WTC11 (cell line): ENCODE data around the gene MAML3. TPM values are rescaled to one million over a fixed set of nuclear protein-coding genes. Genes with fewer than 3 reads are reported as not detected.

Experiments
- ATAC-seq: fragments of 200-7000 bp; cut with Tn5 transposase; 2 replicates; pipeline ENCODE4 v1.10.0; 2021; ENCODE audit warnings: mild to moderate bottlenecking, moderate library complexity
- CTCF ChIA-PET: fragments of 300-600 bp; sonication (Branson Sonifier 250); formaldehyde crosslinking; loops from one replicate; lab custom pipeline; 2021; ENCODE audit warnings: antibody characterized with exemption; lab: Charles Lee
- POLR2A ChIA-PET: fragments of 350-600 bp; sonication (Branson Sonifier 250); formaldehyde crosslinking; loops from one replicate; lab custom pipeline; 2021; ENCODE audit warnings: antibody characterized with exemption; lab: Charles Lee
- DNase-seq: peaks from one replicate; pipeline ENCODE4 v3.0.0; 2021; ENCODE audit warnings: low spot score
- H3K27ac Mint-ChIP-seq: 2 replicates; pipeline ENCODE4 v1.8.0; 2021; ENCODE audit warnings: mixed read lengths
- H3K27me3 Mint-ChIP-seq: 2 replicates; pipeline ENCODE4 v1.8.0; 2021; ENCODE audit warnings: low read depth, mild to moderate bottlenecking, moderate library complexity, mixed read lengths
- H3K36me3 Mint-ChIP-seq: 2 replicates; pipeline ENCODE4 v1.8.0; 2021; ENCODE audit warnings: mixed read lengths
- H3K4me1 Mint-ChIP-seq: 2 replicates; pipeline ENCODE4 v1.8.0; 2022; ENCODE audit warnings: mixed read lengths
- H3K4me3 Mint-ChIP-seq: 2 replicates; pipeline ENCODE4 v1.8.0; 2021; ENCODE audit warnings: mild to moderate bottlenecking, moderate library complexity, mixed read lengths
- H3K9me3 Mint-ChIP-seq: 2 replicates; pipeline ENCODE4 v1.8.0; 2021; ENCODE audit warnings: mixed read lengths
- AR ChIP-seq: fragments of 250-450 bp; sonication (Bioruptor Pico); IDR thresholded peaks from 2 replicates; pipeline ENCODE4 v1.9.0; 2021; ENCODE audit warnings: mild to moderate bottlenecking
- EMX1 ChIP-seq: fragments of 250-450 bp; sonication (Bioruptor Pico); IDR thresholded peaks from 2 replicates; pipeline ENCODE4 v1.8.0; 2021; ENCODE audit warnings: mild to moderate bottlenecking
- FOXJ3 ChIP-seq: sonication (generic); formaldehyde crosslinking; IDR thresholded peaks from 2 replicates; pipeline ENCODE4 v1.9.0; 2021; ENCODE audit warnings: missing genetic modification reagents, mild to moderate bottlenecking, borderline replicate concordance
- IRF1 ChIP-seq: sonication (generic); formaldehyde crosslinking; IDR thresholded peaks from 2 replicates; pipeline ENCODE4 v1.8.0; 2023; ENCODE audit warnings: missing genetic modification reagents
- JAZF1 ChIP-seq: fragments of 250-450 bp; sonication (Bioruptor Pico); IDR thresholded peaks from 2 replicates; pipeline ENCODE4 v1.9.0; 2021; ENCODE audit warnings: moderate library complexity, mild to moderate bottlenecking, inconsistent platforms
- MYBL2 ChIP-seq: sonication (generic); formaldehyde crosslinking; IDR thresholded peaks from 2 replicates; pipeline ENCODE4 v1.8.1; 2023; ENCODE audit warnings: mild to moderate bottlenecking, moderate library complexity, missing genetic modification reagents
- RORB ChIP-seq: fragments of 250-450 bp; sonication (Bioruptor Pico); IDR thresholded peaks from 2 replicates; pipeline ENCODE4 v1.9.0; 2021; ENCODE audit warnings: mild to moderate bottlenecking
- SMAD3 ChIP-seq: sonication (generic); formaldehyde crosslinking; IDR thresholded peaks from 2 replicates; pipeline ENCODE4 v1.8.0; 2022; ENCODE audit warnings: missing genetic modification reagents, mild to moderate bottlenecking, borderline replicate concordance
- TCF7 ChIP-seq: sonication (generic); formaldehyde crosslinking; IDR thresholded peaks from 2 replicates; pipeline ENCODE4 v1.8.0; 2022; ENCODE audit warnings: mild to moderate bottlenecking, low read depth, missing genetic modification reagents, moderate library complexity
- ZBTB21 ChIP-seq: sonication (generic); formaldehyde crosslinking; IDR thresholded peaks from 2 replicates; pipeline ENCODE4 v1.8.1; 2023; ENCODE audit warnings: mild to moderate bottlenecking, missing genetic modification reagents, borderline replicate concordance
- ZNF121 ChIP-seq: sonication (generic); formaldehyde crosslinking; IDR thresholded peaks from 2 replicates; pipeline ENCODE4 v1.8.0; 2023; ENCODE audit warnings: missing genetic modification reagents
- ZNF232 ChIP-seq: sonication (generic); formaldehyde crosslinking; IDR thresholded peaks from 2 replicates; pipeline ENCODE4 v1.8.0; 2022; ENCODE audit warnings: mild to moderate bottlenecking, missing genetic modification reagents
- ZNF281 ChIP-seq: sonication (generic); formaldehyde crosslinking; IDR thresholded peaks from 2 replicates; pipeline ENCODE4 v1.8.0; 2023; ENCODE audit warnings: mild to moderate bottlenecking, missing genetic modification reagents
- ZNF317 ChIP-seq: sonication (generic); formaldehyde crosslinking; IDR thresholded peaks from 2 replicates; pipeline ENCODE4 v1.8.1; 2023; ENCODE audit warnings: low read depth, mild to moderate bottlenecking, moderate library complexity, missing genetic modification reagents, borderline replicate concordance
- ZNF532 ChIP-seq: fragments of 250-450 bp; sonication (Bioruptor Pico); IDR thresholded peaks from 2 replicates; pipeline ENCODE4 v1.9.0; 2021; ENCODE audit warnings: mild to moderate bottlenecking, borderline replicate concordance
- ZNF671 ChIP-seq: fragments of 250-450 bp; sonication (Bioruptor Pico); IDR thresholded peaks from 2 replicates; pipeline ENCODE4 v1.8.0; 2021; ENCODE audit warnings: mild to moderate bottlenecking
- total RNA-seq: library from RNA; stranded (reverse); gene quantifications from 3 replicates; pipeline ENCODE4 v1.2.3, GENCODE V29; 2021

Gene MAML3
- total RNA-seq, 1 experiment from 2014 or later: 7.4 TPM

GRCh38 chr4:140131675-140132229 lies 22.2 kb downstream of the MAML3 start:
- POLR2A ChIA-PET: no interaction called here
- CTCF ChIA-PET: interaction anchor here (1.0 kb wide), 1 partner anchor 22 kb away, joined by 3 read pairs; no protein-coding TSS in a partner anchor

GRCh38 chr4:140130677-140131076 lies 23.3 kb downstream of the MAML3 start:
- peaks cover 36% of the 10 kb centered on the region for H3K4me1 Mint-ChIP-seq
- H3K27me3 Mint-ChIP-seq: no peaks in the 10 kb centered on the region
- DNase-seq (no peak), ATAC-seq (no peak)
- H3K4me3 Mint-ChIP-seq: no peak overlapping the region
- ChIA-PET CTCF (no interaction called here), POLR2A (no interaction called here)
- no peaks in the 10 kb centered on the region for H3K36me3 Mint-ChIP-seq
- H3K27ac Mint-ChIP-seq: no peak overlapping the region
- H3K9me3 Mint-ChIP-seq: no peaks in the 10 kb centered on the region
- no peak for TF ChIP-seq ZNF232 (CRISPR knock-in tag)
- no peak for TF ChIP-seq SMAD3 (CRISPR knock-in tag)
- TF ChIP-seq ZNF532 (CRISPR knock-in tag): no peak
- TF ChIP-seq TCF7 (CRISPR knock-in tag): no peak
- TF ChIP-seq FOXJ3 (CRISPR knock-in tag): no peak
- TF ChIP-seq ZNF317: no peak
- TF ChIP-seq RORB (CRISPR knock-in tag): no peak

More at GRCh38 chr4:140131675-140132229, 22.2 kb downstream of the MAML3 start:
- Mint-ChIP-seq H3K27ac (no peak overlapping the region), H3K4me3 (no peak overlapping the region), H3K9me3 (no peaks in the 10 kb centered on the region), H3K27me3 (no peaks in the 10 kb centered on the region), H3K36me3 (no peaks in the 10 kb centered on the region), H3K4me1 (peaks cover 39% of the 10 kb centered on the region)
- TF ChIP-seq ZNF121 (no peak), ZNF281 (CRISPR knock-in tag) (no peak), EMX1 (CRISPR knock-in tag) (no peak), AR (CRISPR knock-in tag) (no peak), ZNF671 (CRISPR knock-in tag) (no peak), ZBTB21 (CRISPR knock-in tag) (no peak), ZNF317 (no peak), MYBL2 (no peak), IRF1 (CRISPR knock-in tag) (no peak), JAZF1 (CRISPR knock-in tag) (no peak)
- DNase-seq: no peak
- ATAC-seq: no peak
